ENCODE results near the gene TMEM232. TPM values are rescaled to one million over a fixed set of nuclear protein-coding genes. Genes with fewer than 3 reads are reported as not detected.

The TMEM232 gene
- total RNA-seq, 1 experiment from 2014 or later = 0.21 TPM

DNA sequence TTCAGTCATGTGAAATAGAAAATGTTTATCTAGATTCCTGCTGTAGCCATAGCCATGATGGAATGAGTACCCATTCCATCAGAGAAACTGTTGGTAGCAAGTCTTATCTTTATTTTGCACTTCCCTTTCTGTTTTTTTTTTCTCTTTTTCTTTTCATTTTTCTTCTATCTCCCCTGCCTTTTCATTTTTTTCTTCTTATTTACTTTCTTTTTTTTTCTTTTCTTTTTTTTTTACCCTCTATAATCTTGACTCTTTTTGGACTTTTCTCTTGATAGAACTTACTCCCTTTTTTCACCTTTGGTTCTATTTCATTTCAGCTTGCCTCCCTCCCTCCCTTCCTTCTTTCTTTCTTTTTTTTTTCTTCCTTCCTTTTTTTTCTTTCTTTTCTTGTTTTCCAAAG lies 27.7 kb upstream of the TMEM232 start:
- Histone ChIP-seq H3K27me3 (ENCODE audit: control insufficient read depth, insufficient read depth, low read length) (no peaks in the 10 kb centered on the region), H3K9me3 (ENCODE audit: control insufficient read depth, insufficient read depth, low read depth, low read length) (no peaks in the 10 kb centered on the region), H3K4me1 (ENCODE audit: control insufficient read depth, insufficient read depth, low read length) (no peaks in the 10 kb centered on the region), H3K4me3 (ENCODE audit: low read depth in 2 of 2, low read length in 2 of 2) (no peak overlapping the region), H3K27ac (ENCODE audit: low read length) (no peak overlapping the region), H3K36me3 (ENCODE audit: control insufficient read depth, insufficient read depth, low read length) (0 out of 2 replicates have a peak, but pooled peaks cover 4% of the 10 kb centered on the region)
- no peak for DNase-seq (ENCODE audit: low read depth, low spot score)
- BruUV-seq (replicated peaks) = no TSS peak
- CTCF ChIA-PET = no interaction called here
- in situ Hi-C loops (cut with HindIII; ENCODE audit: low pct_unique_long_range_greater_than_20kb, low sequenced_read_pairs) = no loop called here
- no peak for TF ChIP-seq TCF7L2 (IDR thresholded peaks at IDR 0.05; ENCODE audit: low read depth, low read length)
- no peak for TF ChIP-seq POLR2AphosphoS5 (IDR thresholded peaks at IDR 0.05; ENCODE audit: low read depth, low read length)
- TF ChIP-seq, protein P1, sequence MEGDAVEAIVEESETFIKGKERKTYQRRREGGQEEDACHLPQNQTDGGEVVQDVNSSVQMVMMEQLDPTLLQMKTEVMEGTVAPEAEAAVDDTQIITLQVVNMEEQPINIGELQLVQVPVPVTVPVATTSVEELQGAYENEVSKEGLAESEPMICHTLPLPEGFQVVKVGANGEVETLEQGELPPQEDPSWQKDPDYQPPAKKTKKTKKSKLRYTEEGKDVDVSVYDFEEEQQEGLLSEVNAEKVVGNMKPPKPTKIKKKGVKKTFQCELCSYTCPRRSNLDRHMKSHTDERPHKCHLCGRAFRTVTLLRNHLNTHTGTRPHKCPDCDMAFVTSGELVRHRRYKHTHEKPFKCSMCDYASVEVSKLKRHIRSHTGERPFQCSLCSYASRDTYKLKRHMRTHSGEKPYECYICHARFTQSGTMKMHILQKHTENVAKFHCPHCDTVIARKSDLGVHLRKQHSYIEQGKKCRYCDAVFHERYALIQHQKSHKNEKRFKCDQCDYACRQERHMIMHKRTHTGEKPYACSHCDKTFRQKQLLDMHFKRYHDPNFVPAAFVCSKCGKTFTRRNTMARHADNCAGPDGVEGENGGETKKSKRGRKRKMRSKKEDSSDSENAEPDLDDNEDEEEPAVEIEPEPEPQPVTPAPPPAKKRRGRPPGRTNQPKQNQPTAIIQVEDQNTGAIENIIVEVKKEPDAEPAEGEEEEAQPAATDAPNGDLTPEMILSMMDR (IDR thresholded peaks at IDR 0.05) = no peak
- TF ChIP-seq, protein P2, sequence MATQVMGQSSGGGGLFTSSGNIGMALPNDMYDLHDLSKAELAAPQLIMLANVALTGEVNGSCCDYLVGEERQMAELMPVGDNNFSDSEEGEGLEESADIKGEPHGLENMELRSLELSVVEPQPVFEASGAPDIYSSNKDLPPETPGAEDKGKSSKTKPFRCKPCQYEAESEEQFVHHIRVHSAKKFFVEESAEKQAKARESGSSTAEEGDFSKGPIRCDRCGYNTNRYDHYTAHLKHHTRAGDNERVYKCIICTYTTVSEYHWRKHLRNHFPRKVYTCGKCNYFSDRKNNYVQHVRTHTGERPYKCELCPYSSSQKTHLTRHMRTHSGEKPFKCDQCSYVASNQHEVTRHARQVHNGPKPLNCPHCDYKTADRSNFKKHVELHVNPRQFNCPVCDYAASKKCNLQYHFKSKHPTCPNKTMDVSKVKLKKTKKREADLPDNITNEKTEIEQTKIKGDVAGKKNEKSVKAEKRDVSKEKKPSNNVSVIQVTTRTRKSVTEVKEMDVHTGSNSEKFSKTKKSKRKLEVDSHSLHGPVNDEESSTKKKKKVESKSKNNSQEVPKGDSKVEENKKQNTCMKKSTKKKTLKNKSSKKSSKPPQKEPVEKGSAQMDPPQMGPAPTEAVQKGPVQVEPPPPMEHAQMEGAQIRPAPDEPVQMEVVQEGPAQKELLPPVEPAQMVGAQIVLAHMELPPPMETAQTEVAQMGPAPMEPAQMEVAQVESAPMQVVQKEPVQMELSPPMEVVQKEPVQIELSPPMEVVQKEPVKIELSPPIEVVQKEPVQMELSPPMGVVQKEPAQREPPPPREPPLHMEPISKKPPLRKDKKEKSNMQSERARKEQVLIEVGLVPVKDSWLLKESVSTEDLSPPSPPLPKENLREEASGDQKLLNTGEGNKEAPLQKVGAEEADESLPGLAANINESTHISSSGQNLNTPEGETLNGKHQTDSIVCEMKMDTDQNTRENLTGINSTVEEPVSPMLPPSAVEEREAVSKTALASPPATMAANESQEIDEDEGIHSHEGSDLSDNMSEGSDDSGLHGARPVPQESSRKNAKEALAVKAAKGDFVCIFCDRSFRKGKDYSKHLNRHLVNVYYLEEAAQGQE (IDR thresholded peaks at IDR 0.05; ENCODE audit: insufficient read depth in 1 of 2, low read depth in 2 of 2, low read length in 1 of 2) = no peak
- no peak for TF ChIP-seq SIN3A (IDR thresholded peaks at IDR 0.05; ENCODE audit: borderline replicate concordance, insufficient read depth, low read depth, low read length)
- no peak for ATAC-seq
- POLR2A ChIA-PET = no interaction called here
- intact Hi-C loops (cut with micrococcal nuclease; ENCODE audit: unreplicated experiment) = loop anchor here (10.0 kb wide), 2 partner anchors 341 to 521 kb away; partner anchors contain the start of gene WDR36

DNA sequence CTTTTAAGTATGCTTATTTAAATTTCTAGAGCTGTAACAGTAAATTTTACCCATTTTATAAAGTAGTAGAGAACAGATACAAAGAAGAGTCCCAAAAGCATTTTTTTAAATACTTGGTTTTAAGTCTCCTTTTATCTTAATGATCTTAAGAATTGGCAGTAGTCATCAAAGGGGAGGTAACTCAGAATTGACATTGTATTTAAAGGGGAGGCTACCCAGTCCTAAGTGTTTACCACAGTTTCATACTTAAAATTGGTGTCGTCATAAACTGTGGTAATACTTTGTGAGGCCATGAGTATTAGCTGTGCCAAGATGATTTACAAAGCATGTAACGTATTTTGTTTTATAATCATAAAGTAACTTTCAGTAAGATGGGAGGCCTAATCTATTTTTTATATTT lies 27.1 kb upstream of the TMEM232 start:
- no peak for ATAC-seq
- TF ChIP-seq, protein P1 (IDR thresholded peaks at IDR 0.05) = no peak
- TF ChIP-seq, protein P2 (IDR thresholded peaks at IDR 0.05; ENCODE audit: insufficient read depth in 1 of 2, low read depth in 2 of 2, low read length in 1 of 2) = no peak
- TF ChIP-seq SIN3A (IDR thresholded peaks at IDR 0.05; ENCODE audit: borderline replicate concordance, insufficient read depth, low read depth, low read length) (no peak), POLR2AphosphoS5 (IDR thresholded peaks at IDR 0.05; ENCODE audit: low read depth, low read length) (no peak), TCF7L2 (IDR thresholded peaks at IDR 0.05; ENCODE audit: low read depth, low read length) (no peak)
- ChIA-PET CTCF (no interaction called here), POLR2A (interaction anchor here (0.7 kb wide), 1 partner anchor 20 kb away, joined by 11 read pairs; no protein-coding TSS in a partner anchor)
- H3K9me3 ChIP-seq (ENCODE audit: control insufficient read depth, insufficient read depth, low read depth, low read length) = no peaks in the 10 kb centered on the region
- in situ Hi-C loops (cut with HindIII; ENCODE audit: low pct_unique_long_range_greater_than_20kb, low sequenced_read_pairs) (no loop called here), intact Hi-C loops (cut with micrococcal nuclease; ENCODE audit: unreplicated experiment) (loop anchor here (10.0 kb wide), 2 partner anchors 341 to 521 kb away; partner anchors contain the start of gene WDR36)
- no peak for DNase-seq (ENCODE audit: low read depth, low spot score)
- no peaks in the 10 kb centered on the region for H3K4me1 ChIP-seq (ENCODE audit: control insufficient read depth, insufficient read depth, low read length)
- H3K4me3 ChIP-seq (ENCODE audit: low read depth in 2 of 2, low read length in 2 of 2) = no peak overlapping the region
- H3K36me3 ChIP-seq (ENCODE audit: control insufficient read depth, insufficient read depth, low read length) = peaks cover 4% of the 10 kb centered on the region; the same call in 1 of the 2 replicates
- no peak overlapping the region for H3K27ac ChIP-seq (ENCODE audit: low read length)
- BruUV-seq (replicated peaks) = no TSS peak
- H3K27me3 ChIP-seq (ENCODE audit: control insufficient read depth, insufficient read depth, low read length) = no peaks in the 10 kb centered on the region

All from Panc1 (cell line).